HEK293 (cell line): ENCODE results near the gene MEX3A.

Experiments
- EGR2 ChIP-seq: fragments of 450-650 bp; formaldehyde crosslinking; IDR thresholded peaks from 2 replicates; pipeline ENCODE4 v1.5.1; 2016; ENCODE audit warnings: low read depth, missing biosample characterization, missing genetic modification characterization
- GLIS1 ChIP-seq: fragments of 450-650 bp; formaldehyde crosslinking; IDR thresholded peaks from 2 replicates; pipeline ENCODE4 v1.5.1; 2016; ENCODE audit warnings: missing biosample characterization, missing genetic modification characterization
- HOXD13 ChIP-seq: sonication (generic); formaldehyde crosslinking; IDR thresholded peaks from 2 replicates; pipeline ENCODE4 v1.8.0; 2022; ENCODE audit warnings: missing genetic modification reagents, borderline replicate concordance
- KLF10 ChIP-seq: fragments of 450-650 bp; IDR thresholded peaks from 2 replicates; pipeline ENCODE4 v1.5.1; 2018; ENCODE audit warnings: missing biosample characterization, mild to moderate bottlenecking, missing genetic modification characterization
- PATZ1 ChIP-seq: fragments of 450-650 bp; formaldehyde crosslinking; IDR thresholded peaks from 2 replicates; pipeline ENCODE4 v1.5.1; 2016; ENCODE audit warnings: missing biosample characterization, missing genetic modification characterization
- REST ChIP-seq: fragments of 450-650 bp; formaldehyde crosslinking; IDR thresholded peaks from 2 replicates; pipeline ENCODE4 v1.5.1; 2016; ENCODE audit warnings: missing biosample characterization, missing genetic modification characterization
- SP7 ChIP-seq: fragments of 450-650 bp; formaldehyde crosslinking; IDR thresholded peaks from 2 replicates; pipeline ENCODE4 v1.5.1; 2016; ENCODE audit warnings: missing biosample characterization, missing genetic modification characterization
- ZBTB17 ChIP-seq: fragments of 450-650 bp; formaldehyde crosslinking; IDR thresholded peaks from 2 replicates; pipeline ENCODE4 v1.5.1; 2016; ENCODE audit warnings: missing biosample characterization, missing genetic modification characterization
- ZBTB20 ChIP-seq: fragments of 450-650 bp; formaldehyde crosslinking; IDR thresholded peaks from 2 replicates; pipeline ENCODE4 v1.5.1; 2016; ENCODE audit warnings: missing biosample characterization, missing genetic modification characterization
- ZBTB26 ChIP-seq: fragments of 450-650 bp; formaldehyde crosslinking; optimal IDR thresholded peaks from 2 replicates; pipeline ENCODE3; 2016; ENCODE audit warnings: missing biosample characterization, mild to moderate bottlenecking, missing genetic modification characterization
- ZBTB8A ChIP-seq: fragments of 450-650 bp; formaldehyde crosslinking; IDR thresholded peaks from 2 replicates; pipeline ENCODE4 v1.5.1; 2016; ENCODE audit warnings: missing biosample characterization, missing genetic modification characterization
- ZFHX2 ChIP-seq: fragments of 450-650 bp; formaldehyde crosslinking; conservative IDR thresholded peaks from 2 replicates; pipeline ENCODE4 v1.5.1; 2016; ENCODE audit warnings: missing biosample characterization, missing genetic modification characterization
- ZFP37 ChIP-seq: fragments of 450-650 bp; formaldehyde crosslinking; IDR thresholded peaks from 2 replicates; pipeline ENCODE4 v1.5.1; 2016; ENCODE audit warnings: missing biosample characterization, missing genetic modification characterization
- ZNF121 ChIP-seq: fragments of 450-650 bp; formaldehyde crosslinking; IDR thresholded peaks from 2 replicates; pipeline ENCODE4 v1.5.1; 2016; ENCODE audit warnings: missing biosample characterization, missing genetic modification characterization
- ZNF140 ChIP-seq: fragments of 450-650 bp; formaldehyde crosslinking; IDR thresholded peaks from 2 replicates; pipeline ENCODE4 v1.5.1; 2016; ENCODE audit warnings: missing biosample characterization, missing genetic modification characterization
- ZNF23 ChIP-seq: fragments of 450-650 bp; formaldehyde crosslinking; IDR thresholded peaks from 2 replicates; pipeline ENCODE4 v1.5.1; 2016; ENCODE audit warnings: missing biosample characterization, missing genetic modification characterization, borderline replicate concordance
- ZNF274 ChIP-seq, 2 experiments: fragments of 200-500 bp in 1 of 2; fragments of 450-650 bp in 1 of 2; sonication (Bioruptor generic) in 1 of 2; formaldehyde crosslinking in 1 of 2; IDR thresholded peaks; 2 replicates each; pipeline versions ENCODE4 v1.5.1 to v1.6.1; 2014 to 2016; ENCODE audit warnings: borderline replicate concordance in 1 of 2, inconsistent platforms in 1 of 2, low read length in 1 of 2, missing biosample characterization in 1 of 2, missing genetic modification characterization in 1 of 2
- ZNF354C ChIP-seq: fragments of 450-650 bp; formaldehyde crosslinking; IDR thresholded peaks from 2 replicates; pipeline ENCODE4 v1.5.1; 2016; ENCODE audit warnings: missing biosample characterization, missing genetic modification characterization, low read depth, borderline replicate concordance
- ZNF600 ChIP-seq: fragments of 450-650 bp; formaldehyde crosslinking; IDR thresholded peaks from 2 replicates; pipeline ENCODE4 v1.5.1; 2016; ENCODE audit warnings: missing biosample characterization, missing genetic modification characterization
- ZXDB ChIP-seq: fragments of 450-650 bp; formaldehyde crosslinking; IDR thresholded peaks from 2 replicates; pipeline ENCODE4 v1.5.1; 2016; ENCODE audit warnings: missing biosample characterization, missing genetic modification characterization
- TF ChIP-seq, protein P1 (sequence below): fragments of 450-650 bp; formaldehyde crosslinking; IDR thresholded peaks from 2 replicates; pipeline ENCODE4 v1.5.1; 2016; ENCODE audit warnings: missing biosample characterization, missing genetic modification characterization

The MEX3A gene

DNA sequence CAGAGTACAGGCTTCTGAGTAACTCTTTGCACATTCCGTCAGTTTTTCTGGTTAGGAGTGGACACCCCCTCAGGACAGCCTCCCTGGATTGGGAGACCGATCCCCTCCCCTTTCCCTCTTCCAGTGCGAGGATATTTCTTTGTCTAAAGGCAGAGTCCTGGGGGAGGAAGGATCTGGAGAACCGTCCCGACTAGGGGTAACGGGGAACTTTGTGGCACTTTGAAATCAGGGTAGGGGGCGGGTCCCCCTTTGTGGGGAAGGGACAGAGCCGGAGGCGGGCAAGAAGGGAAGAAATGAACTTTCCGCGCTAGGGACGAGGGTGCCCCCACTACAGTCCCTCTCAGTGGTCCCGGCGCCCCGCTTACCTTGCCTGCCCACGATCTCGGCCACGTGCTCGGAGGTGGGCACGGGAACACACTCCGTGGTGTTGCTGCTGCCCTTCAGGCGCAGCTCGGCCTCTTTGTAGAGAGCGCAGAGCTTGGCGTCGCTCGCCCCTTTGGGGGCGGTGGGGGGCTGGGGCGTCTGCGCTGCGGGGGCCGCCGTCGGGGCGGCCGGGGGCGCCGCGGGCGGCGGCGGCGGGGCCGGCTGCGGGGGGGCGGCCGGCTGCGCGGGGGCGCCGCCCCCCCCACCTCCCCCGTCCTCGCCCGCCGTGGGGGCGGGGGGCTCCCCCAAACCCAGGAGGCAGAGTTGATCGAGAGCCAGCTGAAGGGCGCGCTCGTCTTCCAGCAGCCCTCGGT, 917 bp downstream of the MEX3A start (continued):
- TF ChIP-seq ZFHX2 (tag by site-specific recombination), result peak; percentile 65
- TF ChIP-seq ZNF23 (tag by site-specific recombination), result no peak
- peak; percentile 75; the same call in 1 of the 2 replicates for TF ChIP-seq ZBTB20 (tag by site-specific recombination)
- no peak for TF ChIP-seq HOXD13
- TF ChIP-seq ZNF600 (tag by site-specific recombination), result 0 out of 2 replicates have a peak, but pooled peaks have one; percentile 10
- 0 out of 2 replicates have a peak, but pooled peaks have one; percentile 29 for TF ChIP-seq ZBTB17 (tag by site-specific recombination)
- no peak for TF ChIP-seq ZNF274 (IDR thresholded peaks at IDR 0.05; ENCODE audit: low read length)
- TF ChIP-seq ZNF274 (tag by site-specific recombination; IDR thresholded peaks at IDR 0.05; ENCODE audit: borderline replicate concordance), result no peak
- TF ChIP-seq GLIS1, result peak; percentile 35; the same call in 1 of the 2 replicates
- no peak for TF ChIP-seq SP7 (tag by site-specific recombination)
- TF ChIP-seq PATZ1 (tag by site-specific recombination), result peak; percentile 53; the same call in 1 of the 2 replicates
- TF ChIP-seq ZNF140 (tag by site-specific recombination), result no peak
- peak; percentile 52; the same call in 1 of the 2 replicates for TF ChIP-seq EGR2
- TF ChIP-seq KLF10 (tag by site-specific recombination), result no peak
- TF ChIP-seq ZBTB26 (tag by site-specific recombination), result peak; percentile 9
- peak; percentile 86 for TF ChIP-seq ZNF121 (tag by site-specific recombination)
- TF ChIP-seq ZXDB (tag by site-specific recombination), result no peak
- TF ChIP-seq ZFP37 (tag by site-specific recombination), result no peak
- no peak for TF ChIP-seq REST (tag by site-specific recombination)
- peak; percentile 65 for TF ChIP-seq ZBTB8A (tag by site-specific recombination)
- TF ChIP-seq, protein P1, sequence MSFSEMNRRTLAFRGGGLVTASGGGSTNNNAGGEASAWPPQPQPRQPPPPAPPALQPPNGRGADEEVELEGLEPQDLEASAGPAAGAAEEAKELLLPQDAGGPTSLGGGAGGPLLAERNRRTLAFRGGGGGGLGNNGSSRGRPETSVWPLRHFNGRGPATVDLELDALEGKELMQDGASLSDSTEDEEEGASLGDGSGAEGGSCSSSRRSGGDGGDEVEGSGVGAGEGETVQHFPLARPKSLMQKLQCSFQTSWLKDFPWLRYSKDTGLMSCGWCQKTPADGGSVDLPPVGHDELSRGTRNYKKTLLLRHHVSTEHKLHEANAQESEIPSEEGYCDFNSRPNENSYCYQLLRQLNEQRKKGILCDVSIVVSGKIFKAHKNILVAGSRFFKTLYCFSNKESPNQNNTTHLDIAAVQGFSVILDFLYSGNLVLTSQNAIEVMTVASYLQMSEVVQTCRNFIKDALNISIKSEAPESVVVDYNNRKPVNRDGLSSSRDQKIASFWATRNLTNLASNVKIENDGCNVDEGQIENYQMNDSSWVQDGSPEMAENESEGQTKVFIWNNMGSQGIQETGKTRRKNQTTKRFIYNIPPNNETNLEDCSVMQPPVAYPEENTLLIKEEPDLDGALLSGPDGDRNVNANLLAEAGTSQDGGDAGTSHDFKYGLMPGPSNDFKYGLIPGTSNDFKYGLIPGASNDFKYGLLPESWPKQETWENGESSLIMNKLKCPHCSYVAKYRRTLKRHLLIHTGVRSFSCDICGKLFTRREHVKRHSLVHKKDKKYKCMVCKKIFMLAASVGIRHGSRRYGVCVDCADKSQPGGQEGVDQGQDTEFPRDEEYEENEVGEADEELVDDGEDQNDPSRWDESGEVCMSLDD (tag by site-specific recombination), result peak; percentile 66
- no peak for TF ChIP-seq ZNF354C (tag by site-specific recombination)
- TF ChIP-seq, all 188 proteins: peak for 16
